GM12873 (cell line): ENCODE measurements around the gene DPY19L3.

Source experiments
- CTCF ChIP-seq: IDR thresholded peaks from 2 replicates; pipeline ENCODE4 v1.5.1; 2012; ENCODE audit warnings: low read depth, mild to moderate bottlenecking, moderate library complexity, low read length, control low read depth; ENCODE audit not compliant: insufficient read depth; ENCODE audit errors: missing control alignments

The DPY19L3 gene

GRCh38 chr19:32489971-32490370 lies 84.4 kb downstream of the DPY19L3 start:
- TF ChIP-seq CTCF: no peak

- TF ChIP-seq CTCF: no peak
Observed at GRCh38 chr19:32497391-32497790, 91.8 kb downstream of the DPY19L3 start.

DNA sequence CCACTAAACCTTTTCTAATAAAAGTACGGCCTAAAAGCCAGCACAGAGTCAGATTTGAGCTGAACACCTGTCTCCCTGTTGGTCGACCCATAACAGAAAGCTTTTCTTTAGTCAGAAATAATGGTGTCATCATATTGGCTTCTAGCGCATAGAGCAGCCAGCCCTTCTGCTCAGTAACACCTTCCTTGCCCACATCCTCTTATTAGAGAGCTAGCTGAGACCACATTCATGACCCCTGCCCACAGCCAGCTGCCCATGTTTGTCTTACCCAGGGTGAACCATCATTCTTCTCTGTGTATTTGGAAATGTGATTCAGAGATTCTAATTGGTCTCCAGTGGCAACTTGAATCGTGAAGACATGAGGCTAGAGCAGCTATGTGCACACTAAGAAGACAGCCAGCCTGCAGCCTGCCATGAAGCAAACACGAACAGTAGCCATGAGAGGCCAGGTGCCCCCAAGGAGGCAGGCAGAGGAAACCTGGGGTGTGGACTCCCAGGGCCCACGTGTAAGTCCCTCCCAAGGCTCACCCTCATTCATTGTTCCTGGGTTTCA lies 93.2 kb downstream of the DPY19L3 start:
- no peak for TF ChIP-seq CTCF

- no peak for TF ChIP-seq CTCF
Observed at GRCh38 chr19:32519023-32519422, 113.5 kb downstream of the DPY19L3 start.

DNA sequence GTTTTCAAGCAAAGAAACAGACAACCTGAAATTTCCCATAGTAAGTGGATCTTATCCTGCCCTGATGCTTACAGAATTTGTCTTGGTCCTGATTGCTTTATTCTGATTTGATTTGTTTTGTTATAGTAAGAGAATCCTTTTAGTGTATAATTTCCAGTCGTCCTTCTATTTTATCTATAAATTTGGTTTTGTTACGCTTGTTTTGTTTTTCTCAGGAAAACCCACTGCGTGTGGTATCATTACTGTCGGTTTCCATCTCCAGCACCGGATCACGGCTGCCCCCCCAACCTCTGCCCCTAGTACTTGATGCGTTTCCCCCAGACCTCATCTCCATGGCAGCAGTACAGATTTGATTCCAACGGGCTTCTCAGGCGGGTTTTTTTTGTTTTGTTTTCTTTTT lies 117.4 kb downstream of the DPY19L3 start:
- TF ChIP-seq CTCF: no peak

- no peak for TF ChIP-seq CTCF
Observed at GRCh38 chr19:32526895-32527294, 121.3 kb downstream of the DPY19L3 start.

- no peak for TF ChIP-seq CTCF
Observed at GRCh38 chr19:32530773-32531172, 125.2 kb downstream of the DPY19L3 start.
